ENCODE measurements around the gene ADCYAP1R1.

- TF ChIP-seq CTCF (IDR thresholded peaks at IDR 0.05) (no peak), EZH2 (IDR thresholded peaks at IDR 0.05) (no peak), EZH2phosphoT487 (IDR thresholded peaks at IDR 0.05) (no peak)
Observed at GRCh38 chr7:31123726-31124125, 71.6 kb downstream of the ADCYAP1R1 start.
